ENCODE measurements around the gene ITFG2.

Gene ITFG2

DNA sequence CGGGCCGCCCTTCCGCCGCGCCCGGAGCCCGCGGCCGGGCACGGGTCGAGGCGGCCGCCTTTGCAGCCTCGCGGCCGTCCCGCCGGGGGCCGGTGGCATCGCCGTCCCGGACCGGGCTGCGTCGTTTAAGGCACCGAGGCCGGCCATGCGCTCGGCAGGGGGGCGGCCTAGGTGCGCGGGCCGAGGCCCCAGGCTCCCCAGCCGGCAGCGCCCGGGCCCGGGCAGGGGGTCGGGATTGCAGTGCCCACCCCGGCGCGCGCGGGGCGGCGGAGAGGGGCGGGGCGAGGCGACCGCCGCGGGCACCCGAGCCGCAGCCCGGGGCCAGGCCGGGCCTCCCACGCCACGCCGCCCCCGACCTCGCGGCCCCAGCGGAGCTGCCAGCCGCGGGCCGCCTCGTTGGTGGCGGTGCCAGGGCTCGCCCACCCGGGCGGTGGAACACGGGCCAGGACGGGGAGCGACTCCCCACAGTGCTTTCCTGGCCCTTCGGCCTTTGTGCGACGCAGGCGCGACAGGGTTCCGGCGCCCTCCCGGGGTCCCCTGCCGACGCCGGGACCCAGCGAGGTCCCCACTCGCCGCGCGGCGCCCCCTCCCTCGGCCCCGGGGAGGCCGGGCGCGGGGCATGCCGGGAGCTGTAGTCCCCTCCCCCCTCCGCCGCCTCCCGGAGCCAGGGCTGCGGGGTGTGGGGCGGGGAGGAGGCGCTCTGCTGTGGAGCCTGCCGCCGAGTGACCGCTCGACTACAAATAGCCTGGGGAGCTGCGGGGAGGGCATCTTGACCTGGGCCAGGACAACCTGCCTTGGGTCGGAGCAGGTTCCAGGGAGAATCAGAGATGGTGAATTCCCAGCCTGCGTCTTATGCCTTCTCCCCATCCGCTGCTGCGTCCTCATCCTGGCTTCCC, 16.9 kb upstream of the ITFG2 start:
- DNase-seq, result peak; percentile 17 to 26

- no peak for DNase-seq
Observed at GRCh38 chr12:2796187-2796666, 16.2 kb upstream of the ITFG2 start.

DNA sequence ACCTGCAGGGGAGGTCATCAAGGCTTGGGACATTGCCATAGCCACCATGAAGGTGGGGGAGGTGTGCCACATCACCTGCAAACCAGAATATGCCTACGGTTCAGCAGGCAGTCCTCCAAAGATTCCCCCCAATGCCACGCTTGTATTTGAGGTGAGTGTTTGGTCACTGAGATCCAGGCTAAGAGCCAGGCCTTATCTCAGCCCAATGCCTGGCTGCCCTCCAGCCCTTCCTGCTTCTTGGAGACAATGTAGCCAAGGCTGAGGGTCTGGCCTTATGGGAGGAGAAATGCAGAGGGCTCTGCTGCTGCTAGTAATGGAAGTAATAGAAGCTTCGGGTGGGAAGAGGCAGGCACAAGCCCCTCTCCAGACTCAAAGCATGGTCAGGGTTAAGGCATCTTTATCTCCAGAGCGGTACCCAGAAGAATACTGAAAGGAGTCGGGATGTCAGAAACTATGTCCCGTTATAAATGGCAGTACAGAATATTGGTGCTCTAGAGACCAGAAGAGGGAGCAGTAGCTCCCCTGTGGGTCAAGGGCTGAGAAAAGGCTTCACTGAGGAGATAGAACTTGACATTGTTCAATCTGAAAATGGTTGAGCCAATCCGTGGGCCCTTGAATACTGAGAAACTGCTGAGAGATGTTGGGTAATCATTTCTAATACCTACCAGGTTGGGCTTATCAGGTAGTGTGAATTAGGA, 14.6 kb upstream of the ITFG2 start:
- no peak for DNase-seq

GRCh38 chr12:2800046-2800570, 12.4 kb upstream of the ITFG2 start:
- DNase-seq, result no peak

DNA sequence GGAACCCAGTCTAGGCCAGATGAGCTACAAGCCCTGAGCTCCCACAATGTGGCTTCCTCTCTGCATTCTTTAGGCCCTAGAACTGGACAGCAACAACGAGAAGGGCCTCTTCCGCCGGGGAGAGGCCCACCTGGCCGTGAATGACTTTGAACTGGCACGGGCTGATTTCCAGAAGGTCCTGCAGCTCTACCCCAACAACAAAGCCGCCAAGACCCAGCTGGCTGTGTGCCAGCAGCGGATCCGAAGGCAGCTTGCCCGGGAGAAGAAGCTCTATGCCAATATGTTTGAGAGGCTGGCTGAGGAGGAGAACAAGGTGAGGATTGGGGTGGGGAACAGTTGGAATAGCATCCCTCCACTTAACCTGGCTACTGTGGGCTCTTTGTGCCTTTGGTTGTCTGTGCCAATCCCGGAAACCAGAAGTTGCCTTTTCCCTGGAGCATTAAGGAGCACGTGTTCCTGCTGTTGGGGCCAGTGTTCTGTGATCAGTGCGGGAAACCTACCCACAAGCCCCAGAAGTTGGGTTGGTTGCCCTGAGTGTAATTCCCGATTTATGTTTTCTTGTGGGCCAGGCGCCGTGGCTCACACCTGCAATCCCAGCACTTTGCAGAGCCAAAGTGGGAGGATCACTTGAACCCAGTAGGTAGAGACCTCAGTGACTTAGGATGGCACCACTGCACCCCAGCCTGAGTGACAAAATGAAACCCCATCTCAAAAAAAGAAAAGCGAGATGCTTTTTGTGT, 11.3 kb upstream of the ITFG2 start:
- DNase-seq, result no peak

DNA sequence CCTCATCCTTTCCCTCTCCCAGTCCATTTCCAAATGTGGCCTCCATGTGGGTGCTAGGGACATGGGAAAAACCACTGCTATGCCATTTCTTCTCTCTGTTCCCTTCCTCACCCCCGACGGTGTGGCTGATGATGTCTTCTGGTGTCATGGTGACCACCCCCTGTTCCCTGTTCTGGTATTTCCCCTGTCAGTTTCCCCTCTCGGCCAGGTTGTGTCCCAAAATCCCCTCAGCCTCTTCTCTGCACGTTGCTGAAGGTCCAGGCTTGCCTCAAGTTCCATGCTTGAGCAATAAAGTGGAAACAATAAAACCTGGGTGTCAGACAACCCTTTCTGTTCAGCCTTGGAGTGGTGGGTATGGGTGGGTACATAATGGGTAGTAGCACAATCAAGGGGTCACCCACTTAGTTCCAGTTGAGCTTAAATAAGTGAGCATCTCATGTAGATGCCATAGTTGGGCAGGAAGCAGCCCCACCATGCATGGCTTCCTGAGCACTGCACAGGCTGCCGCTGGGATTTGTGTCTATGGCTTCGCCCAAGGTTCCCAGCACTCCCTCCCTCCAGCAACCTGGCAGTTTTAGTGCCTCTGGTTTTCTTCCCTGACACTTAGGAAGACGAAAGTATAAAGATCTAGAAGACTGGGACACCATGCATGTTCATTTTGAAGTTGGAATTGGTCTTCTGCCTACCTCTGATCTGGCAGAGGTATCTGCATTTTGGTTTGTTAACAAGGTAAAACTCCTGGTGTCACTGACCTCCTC, 8.7 kb upstream of the ITFG2 start:
- no peak for DNase-seq

DNA sequence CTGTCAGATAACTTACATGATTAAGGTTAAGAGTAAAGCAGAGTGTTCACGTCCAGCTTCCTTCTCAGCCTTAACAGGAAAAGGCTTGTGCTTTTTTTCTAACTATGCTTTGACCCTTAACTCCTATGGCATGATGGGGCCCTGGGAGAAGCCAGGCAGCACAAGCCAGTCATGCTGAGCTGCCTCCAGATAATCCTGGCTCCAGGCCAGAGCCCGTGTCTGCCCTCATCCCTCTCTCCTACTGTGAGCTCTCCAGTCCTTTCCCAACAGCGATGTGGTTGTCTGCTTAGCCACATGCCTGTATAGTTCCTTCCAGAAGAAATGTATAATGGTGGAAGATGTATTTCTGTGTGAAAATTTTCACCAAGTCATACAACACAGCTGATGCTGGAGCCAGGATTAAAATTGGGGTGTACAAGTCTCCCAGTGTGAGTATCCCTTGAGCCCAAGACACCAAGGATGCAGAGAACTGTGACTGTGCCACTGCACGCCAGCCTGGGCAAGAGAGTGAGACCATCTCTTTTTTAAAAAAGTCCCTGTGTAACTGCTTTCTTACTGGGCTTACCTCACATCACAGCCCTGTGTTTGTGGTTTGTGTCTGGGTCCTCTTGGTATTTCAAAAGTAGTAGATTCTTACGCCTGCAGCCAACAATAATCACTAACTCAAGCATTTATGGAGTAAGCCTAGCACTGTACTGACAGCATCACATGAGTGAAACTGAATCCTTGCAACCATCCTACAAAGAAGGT, 7.9 kb upstream of the ITFG2 start:
- DNase-seq, result no peak

DNA sequence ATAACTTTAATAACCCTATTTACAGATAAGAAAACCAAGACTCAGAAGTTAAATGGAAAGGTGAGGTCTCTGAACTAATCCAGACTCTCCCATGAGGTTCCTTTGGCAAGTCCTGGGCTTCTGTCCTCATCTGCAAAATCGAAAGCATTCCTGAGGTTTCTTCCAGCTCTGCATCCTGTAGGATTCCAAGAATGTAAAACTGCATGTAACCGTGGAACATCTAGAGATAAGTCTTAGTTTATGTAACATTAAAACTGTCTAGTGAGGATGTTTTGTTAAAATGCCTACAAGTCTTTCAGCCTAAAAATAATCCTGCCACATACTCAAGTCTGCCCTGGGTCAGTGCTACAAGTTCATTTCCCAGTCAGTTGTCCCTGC, 7.3 kb upstream of the ITFG2 start:
- no peak for DNase-seq

- DNase-seq, result no peak
Observed at GRCh38 chr12:2806700-2807099, 5.8 kb upstream of the ITFG2 start.

DNA sequence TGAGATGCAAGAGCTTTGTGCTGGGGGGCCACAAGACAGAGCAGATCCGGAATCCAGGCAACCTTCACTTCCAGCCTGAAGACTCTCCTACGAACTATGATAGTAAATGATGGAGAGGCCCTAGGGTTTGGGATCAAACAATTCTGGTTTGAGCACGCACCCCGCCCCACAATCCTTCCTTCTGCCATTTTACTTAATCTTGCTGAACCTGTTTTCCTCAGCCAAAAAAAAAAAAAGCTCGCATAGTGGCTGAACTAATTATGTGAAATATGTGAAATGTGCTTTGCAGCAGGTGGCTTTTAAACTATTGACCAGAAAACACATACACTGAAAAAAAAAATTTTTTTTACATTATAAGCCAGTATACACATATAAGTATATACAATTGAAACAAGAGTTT, 667 bp upstream of the ITFG2 start:
- DNase-seq, result no peak

GRCh38 chr12:2813214-2814185, 1.0 kb downstream of the ITFG2 start:
- peak; percentile 79 to 83 for DNase-seq

DNA sequence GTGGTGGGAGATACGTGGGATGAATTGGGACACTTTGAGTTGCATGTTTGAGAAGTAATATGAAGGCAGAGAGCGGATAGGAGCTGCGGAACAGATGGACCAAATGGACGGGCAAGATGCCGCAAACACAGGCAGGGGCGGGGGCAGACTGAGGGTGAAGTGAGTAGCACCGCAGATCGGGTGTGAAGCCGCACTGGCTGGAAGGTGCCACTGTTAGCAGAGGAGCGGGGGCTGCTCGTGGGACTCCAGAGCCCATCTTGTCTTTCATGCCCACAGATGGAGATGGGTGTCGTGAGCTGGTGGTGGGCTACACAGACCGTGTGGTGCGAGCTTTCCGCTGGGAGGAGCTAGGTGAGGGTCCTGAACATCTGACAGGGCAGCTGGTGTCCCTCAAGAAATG, 7.3 kb downstream of the ITFG2 start:
- DNase-seq, result no peak

GRCh38 chr12:2820432-2820831, 8.0 kb downstream of the ITFG2 start:
- no peak for DNase-seq

DNA sequence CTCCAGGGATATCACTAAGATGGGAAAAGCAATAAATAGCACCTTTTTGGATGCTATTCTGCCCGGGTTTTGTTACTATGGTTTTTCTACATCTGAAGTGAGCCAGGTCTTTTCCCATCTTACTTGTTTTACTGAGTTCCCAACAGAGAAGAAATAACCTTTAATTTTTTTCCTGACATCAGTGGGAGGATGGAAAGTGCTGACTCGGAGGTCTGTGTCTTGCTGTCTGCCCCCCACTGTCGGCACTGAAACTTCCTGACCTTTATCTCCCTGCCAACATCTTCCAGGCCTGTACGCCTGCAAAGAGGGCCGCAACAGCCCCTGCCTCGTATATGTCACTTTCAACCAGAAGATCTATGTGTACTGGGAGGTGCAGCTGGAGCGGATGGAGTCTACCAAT, 11.0 kb downstream of the ITFG2 start:
- no peak for DNase-seq

DNA sequence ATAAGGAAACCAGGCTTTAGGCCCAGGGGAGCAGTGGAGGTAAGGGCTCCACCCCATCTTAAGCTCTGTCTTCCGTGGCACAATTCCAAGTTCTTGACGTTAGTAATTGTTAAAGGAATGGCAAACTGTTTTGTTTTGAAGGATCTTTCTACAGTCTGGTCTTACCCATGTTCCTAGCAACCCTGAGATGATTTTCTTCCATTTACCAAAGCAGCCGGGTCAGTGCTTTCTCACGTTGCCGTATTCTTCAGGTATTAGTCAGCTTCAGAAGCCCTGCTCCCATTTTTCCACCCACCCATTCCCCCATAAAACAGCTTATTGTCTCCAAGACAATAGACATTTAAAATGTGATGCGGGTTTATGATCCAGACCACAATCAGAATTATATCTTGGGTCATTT, 12.1 kb downstream of the ITFG2 start:
- DNase-seq, result no peak

DNA sequence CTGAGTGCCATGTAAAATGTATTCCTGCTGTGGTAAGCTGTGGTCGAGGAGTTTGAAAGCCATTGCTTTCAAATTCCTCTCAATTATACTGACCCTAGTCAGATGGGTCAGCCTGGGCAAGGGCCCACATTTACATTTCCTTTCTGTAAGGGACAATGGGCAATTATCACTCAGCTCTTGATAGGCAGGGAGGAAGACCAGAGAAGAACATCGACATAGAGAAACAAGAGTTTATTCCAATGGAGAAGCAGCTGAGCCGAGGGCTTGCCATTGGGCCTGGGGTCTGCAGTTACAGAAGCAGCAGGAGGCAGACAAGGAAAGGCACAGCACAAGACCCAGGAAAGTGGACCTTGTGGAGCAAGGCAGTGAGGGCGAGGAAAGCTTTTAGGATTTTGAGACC, 12.7 kb downstream of the ITFG2 start:
- DNase-seq, result no peak

DNA sequence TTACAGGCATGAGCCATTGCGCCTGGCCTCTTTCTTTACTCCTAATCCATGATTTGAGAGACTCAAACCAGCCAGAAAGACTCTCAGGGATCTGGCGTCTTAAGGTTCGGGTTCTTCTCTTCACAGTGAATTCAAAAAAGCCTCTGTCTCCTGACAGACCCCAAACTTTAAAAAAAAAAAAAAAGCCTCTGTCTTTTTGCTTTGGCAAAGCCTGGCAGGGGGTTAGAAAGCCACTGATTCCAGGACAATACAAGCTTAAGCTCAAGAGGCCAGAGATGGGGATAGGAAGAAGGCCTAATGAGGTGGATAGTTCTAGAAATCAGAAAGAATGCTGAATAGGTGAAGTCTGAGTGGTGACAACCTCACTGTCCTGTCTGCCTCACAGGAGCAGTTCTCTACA, 13.6 kb downstream of the ITFG2 start:
- no peak for DNase-seq

DNA sequence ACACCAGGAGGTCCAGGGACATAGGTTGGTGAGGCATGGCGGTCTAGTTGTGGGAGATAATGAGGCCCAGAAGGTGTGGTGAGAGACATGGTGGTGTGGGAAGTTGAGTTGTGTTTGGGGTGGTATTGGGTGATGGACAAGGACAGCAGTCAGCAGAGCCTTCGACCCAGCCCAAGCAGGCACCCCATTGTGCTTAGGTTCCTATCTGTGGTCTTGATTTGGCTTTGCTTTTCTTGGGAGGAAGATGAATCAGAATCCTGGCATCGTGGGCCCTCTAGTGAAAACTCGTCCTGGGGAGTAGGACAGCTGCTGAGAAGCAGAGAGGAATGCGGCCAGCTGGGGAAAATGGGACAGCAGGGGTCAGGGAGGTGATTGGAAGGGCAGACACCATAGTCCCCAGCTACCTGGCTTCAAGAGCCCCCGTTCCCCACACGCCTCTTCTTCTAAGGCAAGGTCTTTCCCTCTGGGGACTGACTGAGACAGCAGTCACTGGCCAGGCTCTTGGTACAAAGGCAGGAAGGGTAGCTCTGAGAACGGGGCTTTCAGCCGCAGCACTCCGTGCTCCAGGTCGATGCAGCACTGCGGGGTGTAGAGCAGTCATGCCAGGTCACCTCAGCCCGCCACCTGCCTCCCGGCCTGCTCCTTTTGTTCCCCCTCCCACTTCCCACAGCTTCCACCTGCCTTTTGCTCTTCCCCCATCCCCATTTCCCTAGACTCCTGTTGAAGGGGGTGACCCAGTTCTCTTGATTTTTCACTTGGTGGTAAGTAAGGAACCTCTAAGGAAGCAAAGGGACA, 14.4 kb downstream of the ITFG2 start:
- no peak for DNase-seq

DNA sequence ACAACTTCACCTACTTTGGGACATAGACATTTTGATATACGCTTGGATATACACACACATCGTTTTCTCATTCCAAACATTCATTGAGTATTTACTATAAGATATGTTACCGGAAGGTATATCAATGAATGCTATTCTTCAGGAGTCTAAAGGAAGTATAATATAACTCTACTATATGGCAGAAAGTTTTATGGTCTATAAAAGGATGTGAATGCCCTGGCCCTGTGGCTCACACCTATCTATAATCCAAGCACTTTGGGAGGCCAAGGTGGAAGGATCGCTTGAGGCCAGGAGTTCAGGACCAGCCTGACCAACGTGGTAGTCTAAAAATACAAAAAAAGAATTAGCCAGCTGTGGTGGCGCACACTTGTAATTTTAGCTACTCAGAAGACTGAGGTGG, 16.8 kb downstream of the ITFG2 start:
- no peak for DNase-seq

All from AML-193 (cell line).